ENCODE measurements around the gene KPRP.

Gene KPRP, protein sequence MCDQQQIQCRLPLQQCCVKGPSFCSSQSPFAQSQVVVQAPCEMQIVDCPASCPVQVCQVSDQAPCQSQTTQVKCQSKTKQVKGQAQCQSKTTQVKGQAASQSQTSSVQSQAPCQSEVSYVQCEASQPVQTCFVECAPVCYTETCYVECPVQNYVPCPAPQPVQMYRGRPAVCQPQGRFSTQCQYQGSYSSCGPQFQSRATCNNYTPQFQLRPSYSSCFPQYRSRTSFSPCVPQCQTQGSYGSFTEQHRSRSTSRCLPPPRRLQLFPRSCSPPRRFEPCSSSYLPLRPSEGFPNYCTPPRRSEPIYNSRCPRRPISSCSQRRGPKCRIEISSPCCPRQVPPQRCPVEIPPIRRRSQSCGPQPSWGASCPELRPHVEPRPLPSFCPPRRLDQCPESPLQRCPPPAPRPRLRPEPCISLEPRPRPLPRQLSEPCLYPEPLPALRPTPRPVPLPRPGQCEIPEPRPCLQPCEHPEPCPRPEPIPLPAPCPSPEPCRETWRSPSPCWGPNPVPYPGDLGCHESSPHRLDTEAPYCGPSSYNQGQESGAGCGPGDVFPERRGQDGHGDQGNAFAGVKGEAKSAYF

DNA sequence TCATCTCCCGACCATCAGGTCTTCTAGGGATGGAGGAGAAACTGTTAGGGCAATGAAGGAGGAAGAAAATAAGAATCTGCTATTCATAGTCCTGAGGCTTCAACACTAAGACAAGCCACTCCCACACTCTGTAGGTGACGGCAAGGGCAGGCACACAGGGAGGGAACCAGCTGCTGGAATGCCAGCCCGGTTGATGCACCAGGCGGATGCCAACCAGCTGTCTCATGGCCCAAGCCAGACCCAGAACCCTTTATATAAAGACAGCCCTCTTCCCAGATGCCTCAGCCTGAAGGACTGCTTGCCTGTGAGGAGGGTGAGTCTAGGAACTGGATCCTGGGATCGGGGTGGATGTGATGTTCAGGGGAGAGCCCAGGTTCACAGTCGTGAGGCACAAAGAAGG lies at the start of gene KPRP:
TSS of gene KPRP (plus strand) at position 279 of the 400 bp plus-strand sequence. CDS start 1,564 bp downstream, outside the sequence.
- no peak for DNase-seq (ENCODE audit: low read depth)

DNA sequence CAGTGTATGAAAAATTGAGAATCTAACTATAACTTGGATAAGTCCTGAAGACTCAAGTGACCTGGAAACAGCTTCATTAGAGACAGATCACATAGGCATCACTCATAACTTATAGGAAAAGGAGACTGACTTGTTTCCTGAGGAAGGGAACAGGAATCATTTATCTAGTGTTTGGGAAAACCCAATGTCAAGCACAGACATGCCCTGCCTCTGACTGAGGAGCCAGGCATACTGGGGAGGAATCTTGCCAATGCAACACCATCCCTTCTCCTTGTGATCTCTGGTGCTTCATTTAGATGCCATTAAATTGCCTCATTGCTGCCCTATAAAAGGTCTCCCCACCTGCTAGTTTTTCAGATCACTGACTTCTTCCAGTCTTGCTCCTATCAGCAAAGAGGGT lies 39.6 kb upstream of the KPRP start:
- DNase-seq (ENCODE audit: low read depth), result no peak

DNA sequence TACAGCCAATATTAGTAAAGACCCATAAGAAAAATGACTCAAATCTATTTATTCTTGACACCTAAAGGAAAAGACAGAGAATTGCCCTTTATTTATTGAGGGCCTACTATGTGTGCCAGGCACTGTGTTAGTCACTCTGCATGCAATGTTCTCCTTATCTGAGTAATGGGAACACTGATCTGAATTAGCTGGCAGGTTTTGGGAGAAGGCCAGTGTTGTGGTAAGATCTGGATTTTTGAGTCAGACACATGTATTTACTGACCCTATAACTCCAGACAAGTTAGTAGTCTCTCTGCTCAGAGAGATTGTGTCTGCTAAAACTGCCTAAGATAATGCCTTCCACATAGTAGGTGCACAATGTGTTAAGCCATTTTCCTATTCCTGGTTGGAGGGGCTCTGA lies 32.6 kb upstream of the KPRP start:
- no peak for DNase-seq (ENCODE audit: low read depth)

DNA sequence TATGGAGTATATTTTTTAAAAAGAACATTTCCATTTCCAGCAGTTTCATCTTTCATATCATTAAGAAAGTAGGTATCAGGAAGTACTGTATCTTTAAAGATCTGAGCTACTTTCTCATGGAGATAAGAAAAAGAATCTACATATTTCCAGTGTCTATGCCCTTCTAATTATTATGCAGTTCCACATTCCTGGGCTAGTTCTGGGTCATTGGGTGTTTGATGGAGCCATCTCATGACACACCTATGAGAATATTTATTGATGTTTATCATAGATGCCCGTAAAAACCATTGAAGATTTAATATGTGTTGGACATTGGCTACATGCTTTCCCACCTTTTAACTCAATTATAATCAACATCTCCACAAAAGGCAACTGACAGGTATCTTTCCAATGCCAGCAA lies 28.8 kb upstream of the KPRP start:
- no peak for DNase-seq (ENCODE audit: low read depth)

DNA sequence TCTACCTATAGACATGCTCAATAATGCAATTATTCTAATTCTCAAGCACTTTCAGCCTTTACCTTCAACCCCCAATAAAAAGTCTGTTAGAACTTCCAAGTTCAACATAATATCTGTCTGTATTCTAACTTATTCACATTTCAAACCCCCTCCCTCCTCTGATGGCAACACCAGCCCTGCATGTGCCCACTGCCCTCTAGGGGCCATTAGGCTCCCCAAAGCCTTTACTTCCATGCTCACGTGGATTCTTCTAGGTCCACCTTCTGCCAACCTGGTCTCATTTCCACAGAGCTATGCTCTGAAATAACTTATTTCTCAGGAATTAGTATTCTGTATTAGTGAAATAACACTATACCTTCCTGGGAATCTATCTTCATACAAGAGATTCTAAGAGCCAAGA lies 22.2 kb upstream of the KPRP start:
- DNase-seq (ENCODE audit: low read depth), result no peak

DNA sequence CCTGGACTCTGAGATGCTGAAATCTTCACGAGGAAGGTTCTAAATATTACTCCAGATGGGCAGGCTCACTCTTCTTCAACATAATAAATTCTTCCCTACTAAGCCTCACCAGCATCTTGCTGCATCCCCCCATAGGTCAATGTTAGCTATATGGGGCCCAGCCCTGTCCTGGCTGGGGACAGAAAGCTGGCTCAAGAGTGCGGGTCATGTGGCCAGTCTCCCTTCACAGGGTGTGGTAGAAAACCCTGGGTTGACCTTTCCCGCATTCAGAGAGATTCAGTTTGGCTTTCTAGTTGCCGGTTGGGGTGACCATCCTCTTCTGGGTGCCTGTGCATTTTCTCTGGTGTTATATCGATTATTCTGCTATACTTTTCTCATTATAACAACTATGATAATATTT lies 19.8 kb upstream of the KPRP start:
- DNase-seq (ENCODE audit: low read depth), result no peak

DNA sequence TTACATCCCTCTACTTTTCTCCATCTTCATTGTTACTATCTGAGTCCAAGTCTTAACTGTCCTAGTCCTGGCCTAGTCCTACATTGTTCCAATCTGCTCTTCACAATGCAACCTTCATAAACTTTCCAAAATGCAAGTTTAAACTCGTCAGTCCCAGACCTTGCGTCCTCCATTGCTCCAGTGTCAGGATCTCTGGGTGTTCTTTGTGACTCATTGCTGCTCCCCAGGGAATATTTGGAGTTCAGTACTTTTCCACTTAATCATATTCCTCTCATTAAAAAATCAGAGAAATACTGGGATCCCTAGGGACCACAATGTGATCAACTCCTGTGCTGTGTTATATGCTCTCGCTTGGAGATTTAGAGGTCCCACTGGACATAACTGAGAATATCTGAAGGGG lies 18.0 kb upstream of the KPRP start:
- DNase-seq (ENCODE audit: low read depth), result no peak

DNA sequence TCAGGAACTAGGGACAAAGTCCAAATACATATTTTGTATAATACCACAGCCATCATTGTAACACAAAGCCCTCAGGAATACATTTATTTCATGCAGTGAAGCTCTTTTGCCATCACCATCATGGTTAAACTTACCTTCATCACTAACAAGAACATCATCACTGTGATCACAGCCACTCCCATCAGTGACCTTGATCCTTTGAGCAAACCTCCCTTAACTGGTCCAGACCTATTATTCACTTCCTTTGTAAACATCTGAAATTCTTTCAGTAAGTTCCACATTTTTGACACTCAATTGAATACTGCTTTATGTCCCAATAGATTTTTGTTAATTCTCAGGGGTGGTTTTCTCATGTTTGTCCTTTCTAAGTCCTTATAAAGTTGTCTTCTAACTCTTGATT lies 16.2 kb upstream of the KPRP start:
- no peak for DNase-seq (ENCODE audit: low read depth)

DNA sequence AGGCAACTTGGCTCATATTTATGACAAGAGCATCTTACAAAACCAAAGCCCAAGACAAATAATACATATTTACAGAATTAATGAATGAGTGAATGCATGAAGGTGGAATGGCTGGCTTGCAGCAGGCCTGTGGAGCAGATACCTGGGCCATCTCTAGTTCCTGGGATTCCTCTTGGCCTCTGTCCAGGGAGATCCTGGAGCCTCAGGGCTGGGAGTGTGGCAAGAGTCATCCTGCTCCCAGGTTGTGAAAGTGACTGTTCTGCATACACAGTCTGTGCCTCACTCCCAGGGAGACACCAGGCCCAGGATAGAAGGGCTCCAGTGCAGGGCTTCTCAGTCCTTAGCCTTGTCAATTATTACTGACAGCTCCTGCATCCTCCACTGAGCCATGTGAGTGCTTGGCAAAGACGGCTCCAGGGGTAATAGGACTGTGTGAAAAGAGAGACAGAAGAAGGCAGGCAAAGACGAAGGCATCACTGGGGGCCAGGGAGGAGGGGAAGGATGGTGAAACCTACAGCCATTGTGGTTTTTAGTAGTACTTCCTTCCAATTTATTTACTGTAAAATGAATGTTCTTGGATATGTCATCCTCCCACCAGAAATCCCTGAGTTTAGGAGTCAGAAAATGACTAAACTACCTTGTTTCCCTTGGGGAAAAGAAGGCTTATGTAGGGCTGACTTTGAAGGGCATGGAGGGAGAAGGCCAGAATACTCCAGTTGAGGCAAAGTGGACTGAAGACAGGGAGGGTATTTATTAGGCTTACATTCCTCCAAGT lies 14.3 kb upstream of the KPRP start:
- DNase-seq (ENCODE audit: low read depth), result no peak

DNA sequence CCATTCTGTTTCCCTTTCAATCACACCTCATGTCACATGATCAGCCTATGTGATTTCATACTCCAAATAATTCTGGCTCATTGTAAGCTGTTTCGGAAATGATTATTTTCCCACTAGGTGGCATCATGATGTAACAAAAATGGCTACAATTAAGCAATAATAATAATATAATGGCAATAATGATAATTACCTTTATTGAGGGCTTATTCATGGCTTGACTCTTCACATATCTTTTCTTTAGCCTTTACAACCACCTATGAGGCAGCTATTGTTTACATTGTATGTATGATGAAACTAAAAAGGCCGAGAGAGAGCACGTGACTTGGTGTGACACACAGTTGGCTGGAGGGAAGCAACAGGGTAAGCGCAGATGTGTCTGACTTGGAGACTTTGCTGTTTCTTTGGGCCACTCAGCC lies 12.5 kb upstream of the KPRP start:
- no peak for DNase-seq (ENCODE audit: low read depth)

DNA sequence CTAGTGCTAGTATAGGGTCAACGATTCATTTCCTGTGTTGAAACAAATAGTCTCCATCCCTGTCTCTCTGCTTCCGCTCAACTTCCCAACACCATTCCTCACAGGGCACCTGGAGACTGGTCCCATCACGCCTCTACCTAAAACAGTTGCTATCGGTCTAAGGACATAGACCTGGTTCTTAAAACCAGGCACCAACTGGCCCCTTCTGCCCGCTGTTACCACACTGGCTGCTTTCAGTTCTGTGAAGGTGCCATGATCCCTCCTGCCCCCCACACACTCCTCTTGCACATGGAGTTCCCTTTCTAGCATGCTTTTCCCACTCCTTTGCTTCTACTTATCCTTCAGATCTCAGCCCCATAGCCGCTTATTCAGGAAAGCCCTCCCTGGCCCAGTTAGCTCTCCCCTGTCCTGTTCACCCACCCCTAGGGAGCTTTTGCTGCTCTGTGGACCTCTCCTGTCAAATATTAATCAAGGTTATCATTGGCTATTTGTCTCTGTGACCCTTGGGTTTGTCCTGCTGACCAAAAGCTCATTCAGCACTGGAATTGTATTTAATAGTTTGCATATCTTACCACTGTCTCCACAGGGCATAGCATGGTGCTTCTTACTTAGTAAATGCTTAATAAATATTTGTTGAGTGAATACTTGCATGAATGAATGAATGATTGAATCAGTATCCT lies 11.9 kb upstream of the KPRP start:
- DNase-seq (ENCODE audit: low read depth), result no peak

DNA sequence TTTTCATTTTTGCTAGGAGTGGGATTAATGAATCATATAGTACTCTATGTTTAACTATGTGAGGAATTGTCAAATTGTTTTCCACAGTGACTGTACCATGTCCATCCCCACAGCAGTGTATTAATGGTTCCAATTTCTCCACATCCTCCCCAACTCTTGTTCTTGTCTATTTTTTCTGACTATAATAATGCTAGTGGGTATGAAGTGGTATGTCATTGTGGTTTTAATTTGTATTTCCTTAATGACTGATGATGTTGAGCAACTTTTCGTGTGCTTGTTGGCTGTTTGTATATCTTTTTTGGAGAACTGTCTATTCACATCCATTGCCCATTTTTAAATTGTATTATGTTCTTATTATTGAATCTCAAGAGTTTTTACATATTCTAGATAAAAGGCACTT lies 10.0 kb upstream of the KPRP start:
- DNase-seq (ENCODE audit: low read depth), result no peak

DNA sequence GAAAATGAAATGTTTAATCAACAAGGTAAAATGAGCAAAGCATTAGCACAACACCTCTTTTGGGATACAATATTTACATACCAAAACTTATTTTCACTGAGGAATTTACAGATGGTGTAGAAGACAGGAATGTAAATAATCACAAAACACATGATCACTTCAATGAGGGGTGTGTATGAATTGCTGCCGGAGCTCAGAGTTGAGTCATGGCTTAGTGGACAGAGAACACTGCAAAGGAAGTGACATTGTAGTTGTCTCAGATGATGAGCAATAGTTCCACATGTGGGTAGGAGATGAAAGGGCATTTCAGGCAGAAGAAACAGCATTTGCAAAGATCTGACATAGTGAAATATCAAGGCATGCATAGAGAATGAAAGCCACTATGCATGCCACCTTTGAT lies 5.6 kb upstream of the KPRP start:
- peak; percentile 92 for DNase-seq (ENCODE audit: low read depth)

DNA sequence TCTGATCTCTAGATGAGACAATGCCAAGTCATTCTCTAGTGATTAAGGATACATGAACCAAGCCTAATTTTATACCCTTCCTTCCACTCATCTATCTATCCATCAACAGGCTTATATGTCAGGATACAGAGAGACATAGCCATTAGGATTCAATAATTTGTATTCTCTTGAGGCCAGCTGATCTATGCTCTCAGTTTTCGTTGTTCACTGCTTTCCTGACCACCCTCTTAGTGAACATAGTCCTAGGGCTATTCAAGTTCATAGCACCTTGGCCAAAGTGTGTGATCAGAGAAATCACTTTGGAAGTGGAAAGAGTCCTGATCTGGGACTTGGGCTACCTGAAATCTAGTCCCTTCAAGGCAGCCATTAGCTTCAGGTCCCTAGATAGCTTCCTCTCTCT lies 4.2 kb upstream of the KPRP start:
- no peak for DNase-seq (ENCODE audit: low read depth)

DNA sequence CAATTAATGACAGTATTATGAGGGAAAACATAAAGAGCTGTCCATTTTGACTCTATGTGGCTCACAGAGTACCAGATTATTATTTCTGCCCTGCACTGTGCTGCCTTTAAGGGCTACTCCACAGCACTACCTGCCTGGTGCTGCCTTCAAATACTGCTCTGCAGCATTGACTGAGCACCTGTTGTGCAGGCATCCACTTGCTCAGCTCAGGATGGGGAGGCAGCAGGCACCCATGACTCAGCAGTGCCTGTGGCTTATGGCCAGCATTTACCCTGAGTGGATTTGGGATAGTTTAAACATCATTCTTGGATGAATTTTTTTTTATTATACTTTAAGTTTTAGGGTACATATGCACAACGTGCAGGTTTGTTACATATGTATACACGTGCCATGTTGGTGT lies 953 bp upstream of the KPRP start:
- no peak for DNase-seq (ENCODE audit: low read depth)

DNA sequence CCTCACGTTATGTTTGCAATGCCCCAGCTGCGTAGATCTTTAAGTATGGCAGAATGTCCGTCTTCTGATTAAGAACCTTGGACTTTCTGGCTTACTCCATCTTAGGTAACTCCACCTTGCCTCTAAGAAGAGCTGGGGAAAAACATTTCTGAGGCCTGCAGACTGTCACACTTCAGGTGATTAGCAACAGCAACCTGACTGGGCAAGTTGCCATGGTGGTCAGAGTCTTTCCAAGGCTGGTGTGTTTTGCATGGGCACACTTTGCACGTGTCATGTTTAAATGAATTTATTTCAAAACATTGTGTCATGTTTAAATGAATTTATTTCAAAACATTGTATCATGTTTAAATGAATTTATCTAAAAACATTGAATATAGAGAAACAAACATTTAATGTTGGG lies 811 bp downstream of the KPRP start:
- no peak for DNase-seq (ENCODE audit: low read depth)

DNA sequence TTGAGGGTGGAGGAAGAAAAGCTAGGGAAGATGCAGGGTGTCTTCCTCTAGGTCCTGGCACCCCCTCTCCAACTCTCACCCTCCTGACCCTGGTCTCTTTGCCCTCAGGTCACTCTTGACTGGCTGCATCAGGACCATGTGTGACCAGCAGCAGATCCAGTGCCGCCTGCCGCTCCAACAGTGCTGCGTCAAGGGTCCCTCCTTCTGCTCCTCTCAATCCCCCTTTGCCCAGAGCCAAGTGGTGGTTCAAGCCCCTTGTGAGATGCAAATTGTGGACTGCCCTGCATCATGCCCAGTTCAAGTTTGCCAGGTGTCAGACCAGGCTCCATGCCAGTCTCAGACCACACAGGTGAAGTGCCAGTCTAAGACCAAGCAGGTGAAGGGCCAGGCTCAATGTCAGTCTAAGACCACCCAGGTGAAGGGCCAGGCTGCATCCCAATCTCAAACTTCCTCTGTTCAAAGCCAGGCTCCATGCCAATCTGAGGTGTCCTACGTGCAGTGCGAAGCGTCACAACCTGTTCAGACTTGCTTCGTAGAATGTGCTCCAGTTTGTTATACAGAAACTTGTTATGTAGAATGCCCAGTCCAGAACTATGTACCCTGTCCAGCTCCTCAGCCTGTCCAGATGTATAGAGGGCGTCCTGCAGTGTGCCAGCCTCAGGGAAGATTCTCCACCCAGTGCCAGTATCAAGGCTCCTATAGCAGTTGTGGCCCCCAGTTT lies 1.8 kb downstream of the KPRP start:
- no peak for DNase-seq (ENCODE audit: low read depth)

DNA sequence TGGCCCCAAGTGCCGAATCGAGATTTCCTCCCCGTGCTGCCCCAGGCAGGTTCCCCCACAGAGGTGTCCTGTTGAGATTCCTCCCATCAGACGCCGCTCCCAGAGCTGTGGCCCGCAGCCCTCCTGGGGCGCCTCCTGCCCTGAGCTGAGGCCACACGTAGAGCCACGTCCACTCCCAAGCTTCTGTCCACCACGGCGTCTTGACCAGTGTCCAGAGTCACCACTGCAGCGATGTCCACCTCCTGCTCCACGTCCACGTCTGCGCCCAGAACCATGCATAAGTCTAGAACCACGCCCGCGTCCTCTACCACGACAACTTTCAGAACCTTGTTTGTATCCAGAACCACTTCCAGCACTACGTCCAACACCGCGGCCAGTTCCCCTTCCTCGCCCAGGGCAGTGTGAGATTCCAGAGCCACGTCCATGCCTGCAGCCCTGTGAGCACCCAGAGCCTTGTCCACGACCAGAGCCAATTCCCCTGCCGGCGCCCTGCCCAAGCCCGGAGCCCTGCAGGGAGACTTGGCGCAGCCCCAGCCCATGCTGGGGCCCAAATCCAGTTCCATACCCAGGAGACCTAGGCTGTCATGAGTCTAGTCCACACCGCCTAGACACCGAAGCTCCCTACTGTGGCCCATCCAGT lies 2.8 kb downstream of the KPRP start:
- DNase-seq (ENCODE audit: low read depth), result no peak

DNA sequence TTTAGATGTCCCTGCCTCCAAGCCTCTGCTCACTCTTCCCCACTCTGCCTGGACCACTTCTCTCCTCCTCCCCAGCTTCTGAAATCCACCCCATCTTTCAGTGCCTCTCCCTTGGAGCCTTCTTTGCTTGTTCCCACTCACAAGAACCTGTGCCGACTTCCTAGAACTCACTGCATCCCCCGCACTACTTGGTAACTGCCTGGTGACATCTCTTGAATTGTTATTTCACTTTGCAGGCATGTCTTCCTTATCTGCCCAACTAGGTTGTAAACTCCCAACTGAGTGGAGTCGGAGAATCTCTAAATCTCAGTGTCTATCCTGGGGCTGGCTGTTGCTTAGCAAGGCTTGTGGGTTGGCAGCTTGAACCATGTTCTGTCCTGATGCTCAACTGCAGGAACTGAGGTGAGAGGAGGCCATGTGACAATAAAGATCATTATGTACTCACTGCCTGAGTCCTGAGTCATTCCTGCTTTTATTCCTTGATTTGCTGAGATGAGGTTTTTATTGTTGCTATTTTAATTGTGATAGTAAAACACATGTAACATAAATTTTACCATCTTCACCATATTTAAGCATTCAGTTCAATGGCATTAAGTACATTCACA lies 3.9 kb downstream of the KPRP start:
- no peak for DNase-seq (ENCODE audit: low read depth)

DNA sequence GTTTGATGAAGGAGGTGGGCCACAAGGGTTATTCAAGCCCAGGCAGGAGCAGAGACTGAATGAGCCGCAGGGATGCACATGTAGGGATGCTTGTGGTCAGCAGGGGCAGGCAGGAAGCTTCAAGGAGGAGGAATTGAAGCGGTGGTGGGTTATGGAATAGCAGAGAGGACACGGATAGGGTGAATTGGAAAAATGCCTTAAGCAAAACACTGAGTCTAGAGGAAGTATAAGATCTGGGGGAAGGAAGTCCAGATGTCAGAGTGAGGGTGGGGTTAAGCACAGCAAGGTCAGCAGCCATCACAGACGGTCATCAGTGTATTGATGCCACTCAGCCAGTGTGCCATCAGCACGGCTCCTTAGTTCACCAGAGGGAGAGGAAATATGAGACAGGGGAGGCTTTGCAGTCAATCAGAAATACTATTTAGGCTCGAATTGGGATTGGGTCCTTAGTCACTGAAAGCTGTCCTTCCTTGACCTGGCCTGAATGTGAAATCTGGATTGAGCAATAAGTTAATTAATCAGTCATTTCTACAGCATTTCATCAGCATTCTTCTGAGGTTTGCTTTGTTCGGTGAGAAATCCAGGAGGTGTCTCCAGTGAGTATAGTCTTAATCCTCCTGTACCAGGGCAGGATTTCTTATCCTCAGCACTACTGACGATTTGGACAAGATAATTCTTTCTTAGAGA lies 11.2 kb downstream of the KPRP start:
- peak; percentile 87 for DNase-seq (ENCODE audit: low read depth)

Data from HS-5 (cell line).